ENCODE measurements around the gene SORBS2.
A peak's percentile ranks its signal among the peaks of the same experiment; 100 is the strongest.
"Not testable (repeated sequence)": the region's sequence is repeated elsewhere in the genome, so short reads cannot be mapped to it uniquely, and the experiment has no call there.

The SORBS2 gene

GRCh38 chr4:185811509-185812364, at the start of gene SORBS2:
SORBS2 (minus strand) TSS chr4:185812194; CDS start chr4:185690571, 121,623 bp downstream.
- Mint-ChIP-seq H3K4me3 (no peak within 1 kb of the TSS), H3K9me3 (no peaks in the 10 kb centered on the region), H3K27ac (no peak within 1 kb of the TSS), H3K4me1 (peaks cover 5% of the 10 kb centered on the region), H3K27me3 (peaks cover 18% of the 10 kb centered on the region)
- DNase-seq (no peak), ATAC-seq (no peak)

- ATAC-seq, result no peak
- Mint-ChIP-seq H3K9me3 (peaks cover 4 to 18% of the 10 kb centered on the region in 2 donors), H3K4me3 (no peak overlapping the region)
These were observed 47.1 kb upstream of the SORBS2 start for GRCh38 chr4:185859111-185859510.

GRCh38 chr4:185857561-185857960, 45.6 kb upstream of the SORBS2 start:
- ATAC-seq, H3K27ac Mint-ChIP-seq, H3K4me1 Mint-ChIP-seq, H3K4me3 Mint-ChIP-seq, DNase-seq: not testable (repeated sequence)
- Mint-ChIP-seq H3K27me3 (peaks cover 27% of the 10 kb centered on the region), H3K9me3 (peaks cover 4 to 18% of the 10 kb centered on the region in 2 donors)

More at GRCh38 chr4:185859111-185859510, 47.1 kb upstream of the SORBS2 start:
- DNase-seq, result no peak
- H3K4me1 Mint-ChIP-seq, result no peaks in the 10 kb centered on the region
- H3K27ac Mint-ChIP-seq, result no peak overlapping the region
- peaks cover 21% of the 10 kb centered on the region for H3K27me3 Mint-ChIP-seq

GRCh38 chr4:185853841-185854240, 41.8 kb upstream of the SORBS2 start:
- Mint-ChIP-seq H3K4me3 (no peak overlapping the region), H3K4me1 (no peaks in the 10 kb centered on the region), H3K27me3 (peaks cover 11% of the 10 kb centered on the region), H3K9me3 (peaks cover 4 to 10% of the 10 kb centered on the region in 2 donors), H3K27ac (peak overlapping the region in 1 of 2 donors; percentile 71)
- DNase-seq, result no peak
- no peak for ATAC-seq

GRCh38 chr4:185852961-185853360, 41.0 kb upstream of the SORBS2 start:
- Mint-ChIP-seq H3K4me1 (no peaks in the 10 kb centered on the region), H3K27ac (no peak overlapping the region), H3K27me3 (peaks cover 11% of the 10 kb centered on the region), H3K4me3 (no peak overlapping the region), H3K9me3 (peaks cover 3 to 5% of the 10 kb centered on the region in 2 donors)
- DNase-seq, result no peak
- no peak for ATAC-seq

- peaks cover 0 to 2% of the 10 kb centered on the region in 2 donors for H3K9me3 Mint-ChIP-seq
- no peak for ATAC-seq
These were observed 37.9 kb upstream of the SORBS2 start for GRCh38 chr4:185849664-185850550.

GRCh38 chr4:185847352-185848097, 35.5 kb upstream of the SORBS2 start:
- no peak overlapping the region for H3K27ac Mint-ChIP-seq
- ATAC-seq, result no peak
- no peaks in the 10 kb centered on the region for H3K27me3 Mint-ChIP-seq
- no peak overlapping the region for H3K4me3 Mint-ChIP-seq
- H3K4me1 Mint-ChIP-seq, result no peaks in the 10 kb centered on the region
- no peak for DNase-seq
- H3K9me3 Mint-ChIP-seq, result peaks cover 4 to 10% of the 10 kb centered on the region in 2 donors

More at GRCh38 chr4:185849664-185850550, 37.9 kb upstream of the SORBS2 start:
- Mint-ChIP-seq H3K4me3 (no peak overlapping the region), H3K27ac (peak overlapping the region in 1 of 2 donors; percentile 74), H3K27me3 (peaks cover 11% of the 10 kb centered on the region), H3K4me1 (no peaks in the 10 kb centered on the region)
- no peak for DNase-seq

GRCh38 chr4:185846505-185847150, 34.6 kb upstream of the SORBS2 start:
- peaks cover 4 to 15% of the 10 kb centered on the region in 2 donors for H3K9me3 Mint-ChIP-seq
- no peaks in the 10 kb centered on the region for H3K27me3 Mint-ChIP-seq
- no peak for ATAC-seq
- H3K4me1 Mint-ChIP-seq, result no peaks in the 10 kb centered on the region
- DNase-seq, result no peak
- H3K4me3 Mint-ChIP-seq, result no peak overlapping the region
- no peak overlapping the region for H3K27ac Mint-ChIP-seq

GRCh38 chr4:185845966-185846365, 34.0 kb upstream of the SORBS2 start:
- no peak for ATAC-seq
- Mint-ChIP-seq H3K4me3 (no peak overlapping the region), H3K27me3 (no peaks in the 10 kb centered on the region), H3K9me3 (peaks cover 4 to 15% of the 10 kb centered on the region in 2 donors), H3K4me1 (no peaks in the 10 kb centered on the region), H3K27ac (no peak overlapping the region)
- DNase-seq, result no peak

- H3K27me3 Mint-ChIP-seq, result no peaks in the 10 kb centered on the region
- H3K9me3 Mint-ChIP-seq, result peaks cover 4 to 15% of the 10 kb centered on the region in 2 donors
- ATAC-seq (no peak), DNase-seq (no peak)
- H3K4me3 Mint-ChIP-seq, result no peak overlapping the region
- no peaks in the 10 kb centered on the region for H3K4me1 Mint-ChIP-seq
- H3K27ac Mint-ChIP-seq, result no peak overlapping the region
These were observed 29.5 kb upstream of the SORBS2 start for GRCh38 chr4:185841451-185841850.

GRCh38 chr4:185840953-185841352, 29.0 kb upstream of the SORBS2 start:
- Mint-ChIP-seq H3K4me3 (no peak overlapping the region), H3K9me3 (peaks cover 4 to 15% of the 10 kb centered on the region in 2 donors), H3K27me3 (no peaks in the 10 kb centered on the region), H3K27ac (no peak overlapping the region), H3K4me1 (no peaks in the 10 kb centered on the region)
- DNase-seq (no peak), ATAC-seq (no peak)

GRCh38 chr4:185840201-185840600, 28.2 kb upstream of the SORBS2 start:
- Mint-ChIP-seq H3K27ac (no peak overlapping the region), H3K4me1 (no peaks in the 10 kb centered on the region), H3K9me3 (peaks cover 4 to 15% of the 10 kb centered on the region in 2 donors), H3K27me3 (peaks cover 1% of the 10 kb centered on the region), H3K4me3 (no peak overlapping the region)
- ATAC-seq (no peak), DNase-seq (no peak)

- DNase-seq (no peak), ATAC-seq (no peak)
- peaks cover 3 to 12% of the 10 kb centered on the region in 2 donors for H3K9me3 Mint-ChIP-seq
- peaks cover 6% of the 10 kb centered on the region for H3K27me3 Mint-ChIP-seq
- H3K4me3 Mint-ChIP-seq, result no peak overlapping the region
- no peak overlapping the region for H3K27ac Mint-ChIP-seq
- H3K4me1 Mint-ChIP-seq, result no peaks in the 10 kb centered on the region
These were observed 27.8 kb upstream of the SORBS2 start for GRCh38 chr4:185839770-185840169.

GRCh38 chr4:185839194-185839712, 27.3 kb upstream of the SORBS2 start:
- H3K27me3 Mint-ChIP-seq, result peaks cover 9% of the 10 kb centered on the region
- ATAC-seq (no peak), DNase-seq (no peak)
- H3K4me1 Mint-ChIP-seq, result no peaks in the 10 kb centered on the region
- no peak overlapping the region for H3K4me3 Mint-ChIP-seq
- no peak overlapping the region for H3K27ac Mint-ChIP-seq
- peaks cover 0 to 7% of the 10 kb centered on the region in 2 donors for H3K9me3 Mint-ChIP-seq
